NB4 (cell line): ENCODE results near the gene CTNNA2.

Experiments used
- POLR2A ChIP-seq: IDR thresholded peaks from 2 replicates; pipeline ENCODE4 v1.6.1; 2011; ENCODE audit warnings: mild to moderate bottlenecking; ENCODE audit not compliant: insufficient read length; ENCODE audit errors: extremely low read depth
- TF ChIP-seq, protein P1 (sequence below): IDR thresholded peaks from one replicate; pipeline ENCODE4 v1.5.1; 2012; ENCODE audit warnings: low read depth, low read length

DNA sequence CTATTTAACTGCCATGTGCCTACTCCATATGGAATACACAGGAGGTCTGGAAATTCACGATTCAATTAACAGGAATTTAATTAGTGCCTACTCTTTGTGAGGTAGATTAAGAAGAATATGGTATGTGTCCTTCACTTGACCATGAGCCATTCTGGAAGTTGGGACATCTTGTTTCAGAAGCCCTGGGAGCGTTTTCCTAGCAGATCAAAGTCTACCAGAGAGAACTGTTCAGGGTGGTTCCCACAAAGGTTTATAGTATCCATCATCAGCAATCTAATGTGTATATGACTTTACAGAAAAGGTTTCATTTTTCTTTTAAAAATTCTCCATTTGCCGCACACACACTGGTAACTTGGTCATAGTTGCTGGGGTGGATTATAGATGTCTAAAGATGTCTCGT lies 632.6 kb downstream of the CTNNA2 start:
- TF ChIP-seq, protein P1, sequence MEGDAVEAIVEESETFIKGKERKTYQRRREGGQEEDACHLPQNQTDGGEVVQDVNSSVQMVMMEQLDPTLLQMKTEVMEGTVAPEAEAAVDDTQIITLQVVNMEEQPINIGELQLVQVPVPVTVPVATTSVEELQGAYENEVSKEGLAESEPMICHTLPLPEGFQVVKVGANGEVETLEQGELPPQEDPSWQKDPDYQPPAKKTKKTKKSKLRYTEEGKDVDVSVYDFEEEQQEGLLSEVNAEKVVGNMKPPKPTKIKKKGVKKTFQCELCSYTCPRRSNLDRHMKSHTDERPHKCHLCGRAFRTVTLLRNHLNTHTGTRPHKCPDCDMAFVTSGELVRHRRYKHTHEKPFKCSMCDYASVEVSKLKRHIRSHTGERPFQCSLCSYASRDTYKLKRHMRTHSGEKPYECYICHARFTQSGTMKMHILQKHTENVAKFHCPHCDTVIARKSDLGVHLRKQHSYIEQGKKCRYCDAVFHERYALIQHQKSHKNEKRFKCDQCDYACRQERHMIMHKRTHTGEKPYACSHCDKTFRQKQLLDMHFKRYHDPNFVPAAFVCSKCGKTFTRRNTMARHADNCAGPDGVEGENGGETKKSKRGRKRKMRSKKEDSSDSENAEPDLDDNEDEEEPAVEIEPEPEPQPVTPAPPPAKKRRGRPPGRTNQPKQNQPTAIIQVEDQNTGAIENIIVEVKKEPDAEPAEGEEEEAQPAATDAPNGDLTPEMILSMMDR, result no peak
- no peak for TF ChIP-seq POLR2A
